Nucleus accumbens (tissue), 56 donors: ENCODE results near the gene WTAP.
"Not testable (repeated sequence)": the region's sequence is repeated elsewhere in the genome, so short reads cannot be mapped to it uniquely, and the experiment has no call there.

ENCODE experiments used
- DNase-seq, 56 donors: peaks; one replicate each; lab custom pipeline; 2025; lab: John Stamatoyannopoulos, UW

Gene WTAP

DNA sequence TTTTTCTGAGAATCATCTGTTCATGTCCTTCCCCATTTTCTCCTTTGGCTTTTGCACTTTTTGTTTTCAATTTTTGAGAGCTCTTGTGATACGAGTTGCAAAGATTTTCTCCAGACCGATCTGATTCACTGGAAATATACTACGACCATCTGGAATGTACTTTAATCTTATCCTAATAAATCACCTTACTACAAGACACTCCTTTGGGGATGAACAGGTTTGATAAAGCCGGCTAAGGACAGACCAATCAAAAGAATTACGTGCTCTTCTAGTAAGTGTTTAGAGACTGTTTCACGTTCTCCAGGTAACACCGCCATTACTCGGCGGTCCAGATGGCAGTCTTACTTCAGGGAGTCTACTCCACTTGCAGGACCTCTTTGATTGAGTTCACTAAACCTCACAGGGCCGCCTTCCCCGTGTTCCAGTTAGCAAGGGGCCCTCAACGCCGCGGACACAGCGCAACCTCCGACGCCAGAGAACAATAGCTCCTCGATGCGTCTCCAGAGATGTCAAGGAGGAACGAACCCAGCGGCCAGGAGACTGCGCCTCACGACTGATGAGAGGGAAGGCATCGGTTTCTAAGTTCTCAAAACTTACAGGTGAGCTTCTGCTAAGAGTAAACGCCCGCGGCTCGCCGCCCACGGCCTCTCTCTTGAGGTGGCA lies 920 bp upstream of the WTAP start:
- peak in 3 of 56 donors; percentile 51 to 83 (median 75) for DNase-seq

DNA sequence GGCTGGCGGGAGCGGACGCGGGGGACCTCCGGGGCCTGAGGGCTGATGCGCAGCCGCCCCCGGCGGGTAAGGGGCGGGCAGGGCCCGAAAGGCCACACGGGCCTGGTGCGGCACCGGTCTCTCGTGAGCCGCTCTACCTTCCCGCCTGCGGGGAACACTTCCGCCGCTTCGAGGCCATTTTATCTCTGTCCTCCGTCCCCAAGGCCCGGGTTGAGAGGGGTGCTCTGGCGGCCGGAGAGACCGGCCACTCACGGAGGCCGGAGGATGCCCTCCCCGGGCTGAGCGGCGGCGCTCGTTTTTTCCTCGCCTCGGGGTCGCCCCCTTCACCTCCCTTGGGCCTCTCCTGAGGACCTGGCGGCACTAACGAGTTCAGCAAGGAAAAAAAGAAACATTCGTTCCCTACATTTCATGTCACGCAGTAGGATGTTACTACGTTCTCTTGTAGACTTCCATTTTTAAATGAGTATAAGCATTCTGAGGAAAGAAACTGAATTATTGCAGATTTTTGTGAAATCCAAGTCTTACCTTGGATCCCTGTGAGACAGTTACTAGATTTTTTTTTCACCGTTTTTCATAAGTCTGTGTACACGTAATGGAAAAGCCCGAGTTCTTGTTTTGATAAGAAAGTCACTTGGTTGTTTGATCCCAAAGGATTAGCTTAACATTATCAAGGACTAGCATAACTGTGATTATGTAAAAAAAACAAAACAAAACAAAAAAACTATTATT lies 575 bp downstream of the WTAP start:
- peak in 10 of 56 donors; percentile 42 to 81 (median 70) for DNase-seq

DNA sequence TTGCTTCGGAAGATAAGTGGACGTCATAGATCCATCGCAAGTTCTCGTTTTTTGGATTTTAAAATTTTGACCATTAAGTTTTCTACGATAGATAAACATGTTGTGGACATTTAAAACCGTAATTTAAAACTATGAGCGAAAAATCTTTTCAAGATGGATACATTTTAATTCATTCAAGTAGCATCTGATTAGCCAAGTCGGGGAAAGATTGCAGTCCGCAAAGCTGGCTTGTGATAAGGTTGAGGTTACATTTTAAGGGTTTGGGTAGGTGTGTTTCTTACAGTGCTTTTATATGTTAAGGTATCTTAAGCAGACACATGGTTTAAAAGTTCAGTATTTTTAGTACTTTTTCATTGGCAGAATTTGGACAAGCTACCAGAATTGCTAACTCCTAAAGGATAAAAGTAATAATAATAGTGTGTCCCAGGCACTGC lies 1.2 kb downstream of the WTAP start:
- no peak for DNase-seq

DNA sequence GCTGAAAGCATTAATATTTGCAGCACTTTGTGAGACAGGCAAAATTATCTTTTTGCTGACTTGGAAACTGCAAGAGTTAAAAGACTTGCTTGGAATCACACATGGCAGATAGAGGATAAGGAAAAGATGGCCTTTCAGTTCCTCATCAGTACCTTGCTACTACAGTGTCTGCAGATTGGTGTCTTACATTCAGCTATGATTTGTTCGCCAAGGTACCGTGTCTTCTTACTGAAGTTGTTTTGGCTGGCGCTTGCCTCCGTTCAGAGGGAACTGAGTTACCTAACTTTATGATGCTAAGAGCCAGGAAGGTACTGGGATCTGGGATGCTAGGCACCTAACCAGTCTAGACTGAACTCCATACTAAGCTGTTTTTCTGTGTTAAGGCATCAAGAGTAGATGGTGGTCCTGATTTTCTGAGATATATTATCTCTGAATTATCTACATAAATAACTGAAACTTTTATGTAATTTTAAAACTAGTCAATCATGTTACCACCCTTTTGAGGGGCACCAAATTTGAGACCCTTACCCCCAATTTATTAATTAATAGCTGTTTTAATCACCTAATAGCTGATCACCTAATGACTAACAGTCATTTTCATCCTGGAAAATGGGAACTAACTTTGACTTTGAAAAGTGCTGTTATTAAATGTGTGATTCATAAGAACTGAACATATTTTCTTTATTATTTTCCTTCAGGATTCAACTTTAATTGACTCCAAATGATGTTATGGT lies 2.5 kb downstream of the WTAP start:
- no peak for DNase-seq

DNA sequence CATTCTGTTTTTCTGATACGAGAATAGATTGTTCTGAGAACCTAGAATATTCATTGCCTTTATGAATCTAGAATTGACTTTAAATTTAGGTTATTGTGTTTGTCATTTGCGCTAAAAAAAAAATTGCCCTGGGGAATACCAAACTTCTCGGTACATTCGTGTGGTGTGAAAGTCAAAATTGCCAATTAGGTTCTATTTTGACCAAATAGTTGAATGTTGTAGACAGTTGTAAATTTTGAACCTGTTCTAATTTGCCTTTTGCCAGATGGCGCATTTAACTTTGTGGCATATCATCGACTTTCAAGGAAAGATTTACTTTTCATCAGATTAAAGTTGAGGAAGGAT lies 3.0 kb downstream of the WTAP start:
- DNase-seq, result no peak

DNA sequence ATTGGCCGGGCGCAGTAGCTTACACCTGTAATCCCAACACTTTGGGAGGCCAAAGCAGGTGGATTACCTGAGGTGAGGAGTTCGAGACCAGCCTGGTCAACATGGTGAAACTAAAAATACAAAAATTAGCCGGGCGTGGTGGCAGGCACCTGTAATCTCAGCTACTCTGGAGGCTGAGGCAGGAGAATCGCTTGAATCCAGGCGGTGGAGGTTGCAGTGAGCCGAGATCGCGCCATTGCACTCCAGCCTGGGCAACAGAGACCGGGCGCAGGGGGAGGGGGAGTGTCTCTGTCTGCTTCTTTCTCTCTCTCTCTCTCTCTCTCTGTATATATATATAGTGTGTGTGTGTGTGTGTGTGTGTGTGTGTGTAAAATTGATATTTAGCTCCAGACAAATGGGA lies 5.2 kb downstream of the WTAP start:
- DNase-seq, result not testable (repeated sequence)

DNA sequence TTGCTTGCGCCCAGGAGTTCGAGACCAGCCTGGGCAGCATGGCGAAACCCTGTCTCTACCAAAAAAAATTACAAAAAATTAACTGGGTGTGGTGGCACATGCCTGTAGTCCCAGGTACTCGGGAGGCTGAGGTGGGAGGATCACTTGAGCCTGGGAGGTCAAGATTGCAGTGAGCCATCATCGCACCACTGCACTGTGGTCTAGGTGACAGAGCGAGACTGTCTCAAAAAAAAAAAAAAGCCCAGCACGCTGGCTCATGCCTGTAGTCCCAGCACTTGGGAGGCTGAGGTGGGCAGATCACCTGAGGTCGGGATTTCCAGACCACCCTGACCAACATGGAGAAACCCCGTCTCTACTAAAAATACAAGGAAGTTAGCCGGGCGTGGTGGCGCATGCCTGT lies 6.1 kb downstream of the WTAP start:
- DNase-seq, result not testable (repeated sequence)

DNA sequence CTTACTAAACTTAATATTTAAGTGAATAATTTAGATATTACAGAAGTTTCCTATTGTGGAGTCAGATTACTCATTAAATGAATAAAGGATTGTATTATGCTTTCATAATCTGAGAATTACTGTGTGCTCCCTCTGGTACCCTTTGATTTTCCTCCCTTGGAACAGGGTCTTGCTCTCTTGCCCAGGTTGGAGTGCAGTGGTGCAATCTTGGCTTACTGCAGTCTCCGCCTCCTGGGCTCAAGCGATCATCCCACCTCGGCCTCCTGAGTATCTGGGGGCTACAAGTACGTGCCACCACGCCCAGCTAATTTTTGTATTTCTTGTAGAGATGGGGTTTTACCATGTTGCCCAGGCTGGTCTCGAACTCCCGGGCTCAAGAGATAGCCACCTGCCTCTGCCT lies 9.6 kb downstream of the WTAP start:
- no peak for DNase-seq

DNA sequence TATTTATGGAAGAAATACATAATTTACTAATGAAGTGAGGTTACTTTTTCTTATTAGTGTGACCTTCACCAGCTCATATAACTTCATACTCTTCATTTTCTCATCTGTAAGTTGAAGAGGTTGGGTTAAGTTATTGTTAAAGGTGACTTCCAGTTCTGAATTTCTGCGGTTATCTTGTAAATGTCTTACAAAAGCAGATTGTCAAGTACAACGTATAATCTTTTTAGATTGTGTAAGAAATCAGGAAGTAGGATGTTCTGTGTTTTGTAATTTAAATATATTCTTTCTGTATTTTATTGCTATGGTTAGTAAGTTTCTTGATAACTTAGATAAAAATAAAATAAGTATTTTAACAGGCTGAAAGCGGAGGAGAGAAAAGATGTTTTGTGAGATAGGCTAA lies 12.0 kb downstream of the WTAP start:
- DNase-seq, result no peak

DNA sequence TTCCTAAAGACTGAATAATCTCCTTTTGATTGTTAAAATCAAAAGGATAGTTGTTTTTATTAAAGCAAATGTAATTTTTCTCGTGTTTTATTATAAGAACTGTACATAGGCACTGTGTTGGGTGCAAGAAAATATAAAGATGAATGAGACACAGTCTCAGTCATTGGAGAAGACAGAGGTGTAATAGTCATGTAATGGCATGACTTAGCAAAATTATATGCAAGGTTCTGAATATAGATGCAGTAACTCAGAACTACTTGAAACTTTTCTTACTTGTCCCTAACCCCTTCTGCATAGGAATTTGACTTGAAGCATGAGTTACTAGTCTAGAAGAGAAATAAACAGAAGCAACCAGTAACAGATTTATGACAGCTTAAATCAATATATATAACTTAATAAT lies 14.9 kb downstream of the WTAP start:
- no peak for DNase-seq

DNA sequence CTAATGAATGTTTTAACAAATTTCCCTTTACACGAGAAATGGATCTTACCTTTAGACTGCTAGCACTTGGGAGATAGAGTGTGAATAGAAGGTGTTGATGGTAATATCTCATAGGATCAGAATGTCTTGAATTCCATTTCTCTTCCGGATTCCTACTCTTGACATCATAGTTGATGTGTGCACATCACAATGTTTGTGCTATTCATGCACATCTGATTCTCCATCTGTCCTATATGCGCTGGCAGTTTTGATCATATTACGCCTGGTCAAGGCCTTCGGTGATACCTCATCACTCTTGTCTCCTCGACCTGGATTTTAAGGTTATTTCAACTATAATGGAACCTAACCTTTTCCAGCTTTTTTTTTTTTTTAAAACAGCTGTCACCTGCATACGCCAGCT lies 17.8 kb downstream of the WTAP start:
- DNase-seq, result no peak

DNA sequence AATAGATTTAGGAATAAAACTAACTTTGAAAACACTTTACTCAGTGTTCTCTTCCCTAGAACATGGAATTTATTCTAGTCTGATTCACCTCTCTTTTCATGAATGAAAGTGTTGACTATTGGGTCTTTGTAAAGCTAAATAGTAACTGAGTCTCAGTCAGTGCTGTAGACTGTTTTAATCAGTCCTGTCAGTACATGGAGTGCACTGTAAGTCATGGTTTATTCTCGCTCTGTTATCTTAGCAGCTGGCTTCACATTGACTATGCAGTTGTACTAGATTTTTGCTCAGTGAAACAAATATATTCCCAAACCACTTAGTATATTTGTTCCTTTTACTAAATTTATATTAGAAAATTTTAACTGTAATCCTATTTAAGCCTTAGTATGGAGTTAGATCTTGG lies 19.5 kb downstream of the WTAP start:
- DNase-seq, result no peak

DNA sequence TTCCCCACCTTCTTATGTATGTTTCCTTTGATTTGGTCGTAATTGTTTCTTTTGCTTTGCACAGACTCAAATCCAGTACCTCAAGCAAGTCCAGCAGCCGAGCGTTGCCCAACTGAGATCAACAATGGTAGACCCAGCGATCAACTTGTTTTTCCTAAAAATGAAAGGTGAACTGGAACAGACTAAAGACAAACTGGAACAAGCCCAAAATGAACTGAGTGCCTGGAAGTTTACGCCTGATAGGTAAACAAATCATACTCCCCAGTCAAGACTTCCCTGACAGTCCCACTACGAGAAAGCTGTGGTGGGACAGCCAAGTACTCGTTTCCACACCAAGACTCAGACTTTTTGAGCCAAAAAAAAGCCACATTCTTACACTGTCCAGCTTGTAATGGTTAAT lies 20.8 kb downstream of the WTAP start:
- DNase-seq, result not testable (repeated sequence)

DNA sequence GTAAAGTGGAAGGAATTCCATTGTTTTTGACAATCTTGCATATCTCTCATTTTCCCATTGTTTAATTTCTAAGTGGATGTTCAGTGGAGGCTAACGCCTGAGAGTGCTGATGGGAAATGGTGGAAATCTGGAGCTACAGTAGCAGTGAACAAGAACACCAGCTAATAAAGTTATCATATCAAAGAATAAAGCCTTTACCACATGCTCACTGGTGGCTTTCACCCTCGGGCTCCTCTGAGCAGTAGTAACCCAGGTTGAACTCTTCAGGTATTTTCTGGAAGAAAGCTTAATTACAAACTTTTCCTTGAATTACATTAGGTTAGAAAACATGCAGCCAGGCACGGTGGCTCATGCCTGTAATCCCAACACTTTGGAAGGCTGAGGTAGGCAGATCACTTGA lies 24.1 kb downstream of the WTAP start:
- DNase-seq, result no peak

DNA sequence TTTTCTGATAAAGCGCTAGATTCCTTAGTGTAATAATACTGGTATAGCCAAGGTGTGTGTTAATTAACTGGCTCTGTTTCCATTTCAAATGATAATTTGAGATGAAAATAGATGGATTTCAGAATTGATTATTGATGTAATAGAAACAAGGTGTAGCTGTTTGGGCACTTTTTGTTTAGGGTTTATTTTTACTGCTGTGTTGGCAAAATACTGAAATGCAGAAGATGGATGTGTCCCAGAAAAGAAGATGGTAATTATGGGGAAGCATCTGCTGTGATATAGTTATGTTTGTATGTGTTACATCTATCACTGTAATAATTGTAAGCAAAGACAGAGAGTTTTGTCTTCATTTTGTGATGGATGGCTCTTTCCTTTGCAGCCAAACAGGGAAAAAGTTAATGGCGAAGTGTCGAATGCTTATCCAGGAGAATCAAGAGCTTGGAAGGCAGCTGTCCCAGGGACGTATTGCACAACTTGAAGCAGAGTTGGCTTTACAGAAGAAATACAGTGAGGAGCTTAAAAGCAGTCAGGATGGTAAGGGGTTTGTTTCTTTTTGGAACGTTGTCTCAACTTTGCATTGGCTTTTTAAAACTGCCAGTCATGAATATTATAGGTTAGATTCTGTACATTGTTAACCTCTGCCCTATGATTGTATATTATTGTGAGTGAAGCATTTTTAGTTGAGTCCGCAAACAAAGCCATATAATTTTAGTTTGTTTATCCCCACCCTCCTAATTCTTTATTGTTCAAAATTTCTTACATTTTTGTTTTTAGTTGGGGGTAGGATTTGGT lies 26.0 kb downstream of the WTAP start:
- DNase-seq, result no peak

DNA sequence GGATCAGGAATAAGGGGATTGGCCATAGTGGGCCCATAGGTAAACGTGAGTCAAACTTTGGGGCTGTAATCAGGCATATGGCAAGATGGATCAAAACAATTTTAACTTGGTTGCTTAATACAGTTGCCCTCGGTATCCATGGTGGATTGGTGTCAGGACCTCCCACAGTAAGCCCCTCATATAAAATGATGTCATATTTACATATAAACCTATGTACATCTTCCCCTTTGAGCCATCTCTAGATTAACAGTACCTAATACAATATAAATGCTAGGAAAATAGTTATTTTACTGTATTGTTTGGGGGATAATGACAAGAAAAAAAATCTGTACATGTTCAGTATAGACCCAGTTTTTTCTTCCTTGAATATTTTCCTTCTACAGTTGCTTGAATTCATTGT lies 27.1 kb downstream of the WTAP start:
- no peak for DNase-seq

DNA sequence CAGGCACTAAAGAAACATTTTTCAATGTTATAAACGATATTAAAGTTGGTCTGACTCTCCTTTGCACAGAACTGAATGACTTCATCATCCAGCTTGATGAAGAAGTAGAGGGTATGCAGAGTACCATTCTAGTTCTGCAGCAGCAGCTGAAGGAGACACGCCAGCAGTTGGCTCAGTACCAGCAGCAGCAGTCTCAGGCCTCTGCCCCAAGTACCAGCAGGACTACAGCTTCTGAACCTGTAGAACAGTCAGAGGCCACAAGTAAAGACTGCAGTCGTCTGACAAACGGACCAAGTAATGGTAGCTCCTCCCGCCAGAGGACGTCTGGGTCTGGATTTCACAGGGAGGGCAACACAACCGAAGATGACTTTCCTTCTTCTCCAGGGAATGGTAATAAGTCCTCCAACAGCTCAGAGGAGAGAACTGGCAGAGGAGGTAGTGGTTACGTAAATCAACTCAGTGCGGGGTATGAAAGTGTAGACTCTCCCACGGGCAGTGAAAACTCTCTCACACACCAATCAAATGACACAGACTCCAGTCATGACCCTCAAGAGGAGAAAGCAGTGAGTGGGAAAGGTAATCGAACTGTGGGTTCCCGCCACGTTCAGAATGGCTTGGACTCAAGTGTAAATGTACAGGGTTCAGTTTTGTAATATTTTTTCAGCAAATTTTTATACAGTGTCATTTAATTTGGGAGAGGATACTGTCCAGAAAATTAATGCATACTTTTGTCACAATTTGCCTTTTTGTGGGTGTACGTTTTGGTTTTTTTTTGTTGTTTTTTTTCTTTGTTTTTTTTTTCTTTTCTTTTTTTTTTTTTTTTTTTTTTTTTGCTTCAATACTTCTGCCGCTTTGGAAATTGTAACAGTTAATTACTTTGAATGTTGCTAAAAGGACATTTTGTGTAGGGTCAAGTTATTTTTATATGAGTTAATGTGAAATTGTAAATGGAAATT lies 27.9 kb downstream of the WTAP start:
- peak in 8 of 56 donors; percentile 0 to 15 (median 4) for DNase-seq

DNA sequence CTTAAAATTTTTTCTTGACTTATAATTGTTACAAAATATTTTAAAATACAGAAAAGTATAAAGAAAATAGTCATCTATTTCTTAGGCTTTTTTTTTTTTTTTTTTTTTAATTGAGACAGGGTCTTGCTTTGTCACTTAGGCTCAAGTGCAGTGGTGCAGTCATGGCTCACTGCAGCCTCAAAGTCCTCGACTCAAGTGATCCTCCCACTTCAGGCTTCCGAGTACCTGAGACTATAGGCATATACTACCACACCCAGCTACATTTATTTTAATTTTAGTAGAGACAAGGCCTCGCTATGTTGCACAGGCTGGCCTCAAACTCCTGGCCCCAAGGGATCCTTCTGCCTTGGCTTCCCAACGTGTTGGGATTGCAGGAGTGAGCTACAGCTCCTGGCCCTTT lies 29.2 kb downstream of the WTAP start:
- no peak for DNase-seq
